Measurements from ENCODE around the gene CCDC106. TPM values are rescaled to one million over a fixed set of nuclear protein-coding genes. Genes with fewer than 3 reads are reported as not detected.

CCDC106 gene
- total RNA-seq, 1 experiment from 2014 or later = 21.1 TPM

GRCh38 chr19:55605637-55606470 is 42.2 kb upstream of the CCDC106 start, which contains the start of gene ZNF865:
Gene ZNF865 (plus strand): TSS chr19:55605647. CDS start chr19:55613619, 7,972 bp downstream.
- Mint-ChIP-seq H3K9me3 (no peaks in the 10 kb centered on the region), H3K4me3 (peak within 1 kb of the TSS; percentile 98), H3K36me3 (peaks cover 22% of the 10 kb centered on the region), H3K4me1 (peaks cover 27% of the 10 kb centered on the region), H3K27ac (peak within 1 kb of the TSS; percentile 99), H3K27me3 (ENCODE audit: low read depth) (no peaks in the 10 kb centered on the region)
- ATAC-seq = peak; percentile 43
- ChIA-PET CTCF (interaction anchor here (0.5 to 4.4 kb wide), 44 partner anchors 7 to 516 kb away, joined by 3 to 55 read pairs (median 4); partner anchors contain the start of genes CCDC106, ISOC2, U2AF2 and ZNF579), POLR2A (interaction anchor here (0.7 to 1.9 kb wide), 9 partner anchors 13 to 121 kb away, joined by 3 to 10 read pairs (median 5); partner anchors contain the start of genes NAT14 and ZNF784)
- TF ChIP-seq ZNF232 (CRISPR knock-in tag; IDR thresholded peaks at IDR 0.05) = no peak
- 0 out of 2 replicates have a peak, but pooled peaks have one; percentile 14 for TF ChIP-seq CTCF (IDR thresholded peaks at IDR 0.05)
- peak; percentile 81 for DNase-seq (ENCODE audit: low spot score)

- Mint-ChIP-seq H3K36me3 (peaks cover 22% of the 10 kb centered on the region), H3K9me3 (no peaks in the 10 kb centered on the region), H3K4me3 (peak overlapping the region; percentile 98), H3K27ac (peak overlapping the region; percentile 99), H3K4me1 (peaks cover 21% of the 10 kb centered on the region), H3K27me3 (ENCODE audit: low read depth) (no peaks in the 10 kb centered on the region)
- ChIA-PET CTCF (interaction anchor here (0.5 to 4.4 kb wide), 38 partner anchors 9 to 515 kb away, joined by 3 to 55 read pairs (median 5); partner anchors contain the start of genes CCDC106, ISOC2, U2AF2 and ZNF579), POLR2A (interaction anchor here (0.8 to 1.9 kb wide), 7 partner anchors 14 to 110 kb away, joined by 3 to 10 read pairs (median 5); partner anchors contain the start of gene ZNF784)
- TF ChIP-seq CTCF (IDR thresholded peaks at IDR 0.05) (no peak), SP1 (CRISPR knock-in tag; conservative IDR thresholded peaks at IDR 0.05) (no peak), ZNF416 (CRISPR knock-in tag; IDR thresholded peaks at IDR 0.05) (no peak), ZMAT4 (CRISPR knock-in tag; IDR thresholded peaks at IDR 0.05) (no peak), CDX4 (CRISPR knock-in tag; IDR thresholded peaks at IDR 0.05; ENCODE audit: borderline replicate concordance) (no peak), GABPB1 (CRISPR knock-in tag; IDR thresholded peaks at IDR 0.05) (no peak), HMGA2 (CRISPR knock-in tag; IDR thresholded peaks at IDR 0.05) (no peak), ZNF219 (CRISPR knock-in tag; IDR thresholded peaks at IDR 0.05; ENCODE audit: borderline replicate concordance) (no peak), GTF2I (CRISPR knock-in tag; conservative IDR thresholded peaks at IDR 0.05) (no peak), ATF2 (CRISPR knock-in tag; IDR thresholded peaks at IDR 0.05; ENCODE audit: borderline replicate concordance, low read depth) (no peak)
- ATAC-seq (no peak), DNase-seq (ENCODE audit: low spot score) (no peak)
These were observed 41.6 kb upstream of the CCDC106 start for GRCh38 chr19:55606471-55606787.

- Mint-ChIP-seq H3K9me3 (no peaks in the 10 kb centered on the region), H3K36me3 (peaks cover 22% of the 10 kb centered on the region), H3K27me3 (ENCODE audit: low read depth) (no peaks in the 10 kb centered on the region), H3K4me1 (peaks cover 17% of the 10 kb centered on the region), H3K27ac (peak overlapping the region; percentile 99), H3K4me3 (peak overlapping the region; percentile 98)
- POLR2A ChIA-PET = interaction anchor here (1.0 to 1.9 kb wide), 6 partner anchors 14 to 110 kb away, joined by 3 to 10 read pairs (median 6); partner anchors contain the start of gene ZNF784
- DNase-seq (ENCODE audit: low spot score) (no peak), ATAC-seq (no peak)
- CTCF ChIA-PET = interaction anchor here (0.6 to 4.4 kb wide), 34 partner anchors 8 to 450 kb away, joined by 3 to 55 read pairs (median 6); partner anchors contain the start of genes CCDC106, ISOC2, U2AF2 and ZNF579
- TF ChIP-seq ZNF671 (CRISPR knock-in tag; IDR thresholded peaks at IDR 0.05) (no peak), TCF7 (CRISPR knock-in tag; IDR thresholded peaks at IDR 0.05; ENCODE audit: low read depth) (no peak), OVOL2 (CRISPR knock-in tag; IDR thresholded peaks at IDR 0.05; ENCODE audit: borderline replicate concordance) (no peak), E2F4 (CRISPR knock-in tag; IDR thresholded peaks at IDR 0.05; ENCODE audit: borderline replicate concordance, low read depth) (no peak), AR (CRISPR knock-in tag; IDR thresholded peaks at IDR 0.05) (no peak), NFATC4 (CRISPR knock-in tag; IDR thresholded peaks at IDR 0.05) (no peak)
These were observed 41.2 kb upstream of the CCDC106 start for GRCh38 chr19:55606817-55607216.

Data from WTC11 (cell line).